ENCODE data around the gene TBL1XR1. TPM values are rescaled to one million over a fixed set of nuclear protein-coding genes. Genes with fewer than 3 reads are reported as not detected.

Gene TBL1XR1
- total and polyA plus RNA-seq, 2 of the 4 experiments (the other 2 are of a cell fraction), result 25.2 to 170 TPM

GRCh38 chr3:177068967-177069366 lies 128.3 kb downstream of the TBL1XR1 start:
- Histone ChIP-seq H3K9me3 (ENCODE audit: control insufficient read depth, insufficient read depth, low read length) (no peaks in the 10 kb centered on the region), H2BK15ac (ENCODE audit: low read depth, low read length) (no peak overlapping the region), H3K18ac (ENCODE audit: low read depth, low read length) (no peak overlapping the region), H3K9me1 (ENCODE audit: insufficient read depth, low read length) (peaks cover 6% of the 10 kb centered on the region), H2BK120ac (ENCODE audit: low read depth, low read length) (no peak overlapping the region), H2AFZ (replicated peaks; ENCODE audit: low read length, poor library complexity) (no peak overlapping the region), H3K4me1 (ENCODE audit: control insufficient read depth, insufficient read depth, low read length) (peaks cover 6% of the 10 kb centered on the region), H3K27ac (ENCODE audit: insufficient read depth, low read length) (no peak overlapping the region), H2BK5ac (ENCODE audit: low read depth, low read length, poor library complexity, severe bottlenecking) (no peak overlapping the region), H4K20me1 (ENCODE audit: insufficient read depth, low read length) (peaks cover 61% of the 10 kb centered on the region; the same call in 1 of the 2 replicates), H2AK5ac (ENCODE audit: low read depth, low read length) (no peak overlapping the region), H4K8ac (ENCODE audit: low read depth in 2 of 2, low read length in 2 of 2) (no peak overlapping the region), H2AK9ac (replicated peaks; ENCODE audit: low read depth, low read length, poor library complexity) (no peak overlapping the region), H3K27me3 (ENCODE audit: control insufficient read depth, insufficient read depth, low read length) (no peaks in the 10 kb centered on the region), H3K14ac (replicated peaks; ENCODE audit: low read depth, low read length) (no peak overlapping the region), H3K36me3 (ENCODE audit: control insufficient read depth, insufficient read depth, low read length) (no peaks in the 10 kb centered on the region), H3K4me2 (ENCODE audit: low read depth, low read length) (no peak overlapping the region), H3K79me1 (ENCODE audit: low read depth in 1 of 2, low read length in 2 of 2) (peaks cover 19 to 73% of the 10 kb centered on the region in 2 experiments), H4K91ac (ENCODE audit: insufficient read depth, low read depth, low read length) (no peak overlapping the region), H3K9ac (ENCODE audit: low read depth, low read length) (no peak overlapping the region), H3K56ac (ENCODE audit: extremely low read depth, insufficient read depth, low read length) (no peak overlapping the region), H2BK20ac (ENCODE audit: low read depth, low read length) (no peak overlapping the region), H4K5ac (ENCODE audit: low read depth, low read length) (no peak overlapping the region), H3K4ac (ENCODE audit: low read depth, low read length) (no peak overlapping the region), H3K23ac (ENCODE audit: low read depth, low read length) (no peak overlapping the region), H3K4me3 (ENCODE audit: insufficient read depth, low read depth, low read length) (no peak overlapping the region)
- no TSS peak for BruUV-seq (replicated peaks)
- WGBS, 2 experiments (ENCODE audit: extremely low coverage in 2 of 2, insufficient read length in 1 of 2), result no CpG with 5 or more reads among the region's 3 CpGs
- intact Hi-C loops (cut with micrococcal nuclease), result no loop called here
- DNase-seq, result no peak
- CTCF ChIA-PET, result interaction anchor here (0.6 kb wide), 1 partner anchor 860 kb away, joined by 3 read pairs; no protein-coding TSS in a partner anchor
- TF ChIP-seq NFE2L2 (IDR thresholded peaks at IDR 0.05; ENCODE audit: low read depth, low read length) (no peak), RFX5 (IDR thresholded peaks at IDR 0.05; ENCODE audit: low read depth, low read length) (no peak), MAFK (IDR thresholded peaks at IDR 0.05; ENCODE audit: low read depth, low read length) (no peak), CTCF (conservative IDR thresholded peaks at IDR 0.05; ENCODE audit: low read depth, low read length) (no peak), SMC3 (IDR thresholded peaks at IDR 0.05; ENCODE audit: low read depth, low read length) (no peak), BHLHE40 (IDR thresholded peaks at IDR 0.05; ENCODE audit: low read depth, low read length) (no peak), CEBPB (IDR thresholded peaks at IDR 0.05; ENCODE audit: low read depth, low read length) (no peak), ELK1 (IDR thresholded peaks at IDR 0.05; ENCODE audit: borderline replicate concordance, low read depth, low read length) (no peak), CHD1 (IDR thresholded peaks at IDR 0.05; ENCODE audit: low read depth, low read length) (no peak), POLR2A (IDR thresholded peaks at IDR 0.05; ENCODE audit: low read depth, low read length) (no peak), RCOR1 (IDR thresholded peaks at IDR 0.05; ENCODE audit: insufficient replicate concordance, low read length) (no peak), MAZ (IDR thresholded peaks at IDR 0.05; ENCODE audit: borderline replicate concordance, low read depth, low read length) (no peak), USF2 (IDR thresholded peaks at IDR 0.05; ENCODE audit: low read depth, low read length) (no peak)
- POLR2A ChIA-PET (ENCODE audit: unreplicated experiment), result no interaction called here
- dilution Hi-C loops (cut with HindIII; ENCODE audit: low sequenced_read_pairs, unreplicated experiment), result no loop called here
- in situ Hi-C loops (cut with MboI; ENCODE audit: low sequenced_read_pairs), result loop anchor here (25.0 kb wide), 1 partner anchor 1268 kb away; no protein-coding TSS in a partner anchor
- ATAC-seq (ENCODE audit: low read depth), result no peak

Data from IMR-90 (cell line).